GM12873 (cell line): ENCODE measurements around the gene GAPDHS.
A peak's percentile ranks its signal among the peaks of the same experiment; 100 is the strongest.

Experiments used
- TF ChIP-seq, protein P1 (sequence below): IDR thresholded peaks from 2 replicates; pipeline ENCODE4 v1.5.1; 2012; ENCODE audit warnings: low read depth, mild to moderate bottlenecking, moderate library complexity, low read length, control low read depth; ENCODE audit not compliant: insufficient read depth; ENCODE audit errors: missing control alignments

The GAPDHS gene

DNA sequence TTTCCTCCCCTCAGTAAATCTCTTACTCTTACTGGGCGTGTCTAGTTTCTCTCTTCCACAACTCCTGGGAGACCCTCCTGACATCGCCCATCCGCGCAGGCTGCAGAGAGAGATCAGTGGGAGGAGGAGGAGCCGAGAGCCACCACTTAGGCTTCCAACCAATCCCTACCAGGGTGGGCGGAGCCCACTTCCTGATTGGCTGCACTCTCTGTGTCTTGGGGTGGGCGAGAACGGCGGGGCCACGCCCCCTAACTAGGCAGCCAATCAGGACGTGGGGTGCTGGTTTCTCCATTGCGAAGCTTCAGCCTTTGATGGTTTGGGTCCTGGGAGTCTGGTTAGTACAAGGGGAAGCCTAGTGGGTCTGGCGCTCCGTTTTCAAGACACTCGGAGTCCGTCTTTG, 52.6 kb downstream of the GAPDHS start, which contains the start of gene PMIS2:
TSS of gene PMIS2 (plus strand) at position 326 of the 400 bp plus-strand sequence. CDS start 87 bp downstream, outside the sequence.
- TF ChIP-seq, protein P1, sequence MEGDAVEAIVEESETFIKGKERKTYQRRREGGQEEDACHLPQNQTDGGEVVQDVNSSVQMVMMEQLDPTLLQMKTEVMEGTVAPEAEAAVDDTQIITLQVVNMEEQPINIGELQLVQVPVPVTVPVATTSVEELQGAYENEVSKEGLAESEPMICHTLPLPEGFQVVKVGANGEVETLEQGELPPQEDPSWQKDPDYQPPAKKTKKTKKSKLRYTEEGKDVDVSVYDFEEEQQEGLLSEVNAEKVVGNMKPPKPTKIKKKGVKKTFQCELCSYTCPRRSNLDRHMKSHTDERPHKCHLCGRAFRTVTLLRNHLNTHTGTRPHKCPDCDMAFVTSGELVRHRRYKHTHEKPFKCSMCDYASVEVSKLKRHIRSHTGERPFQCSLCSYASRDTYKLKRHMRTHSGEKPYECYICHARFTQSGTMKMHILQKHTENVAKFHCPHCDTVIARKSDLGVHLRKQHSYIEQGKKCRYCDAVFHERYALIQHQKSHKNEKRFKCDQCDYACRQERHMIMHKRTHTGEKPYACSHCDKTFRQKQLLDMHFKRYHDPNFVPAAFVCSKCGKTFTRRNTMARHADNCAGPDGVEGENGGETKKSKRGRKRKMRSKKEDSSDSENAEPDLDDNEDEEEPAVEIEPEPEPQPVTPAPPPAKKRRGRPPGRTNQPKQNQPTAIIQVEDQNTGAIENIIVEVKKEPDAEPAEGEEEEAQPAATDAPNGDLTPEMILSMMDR = no peak

DNA sequence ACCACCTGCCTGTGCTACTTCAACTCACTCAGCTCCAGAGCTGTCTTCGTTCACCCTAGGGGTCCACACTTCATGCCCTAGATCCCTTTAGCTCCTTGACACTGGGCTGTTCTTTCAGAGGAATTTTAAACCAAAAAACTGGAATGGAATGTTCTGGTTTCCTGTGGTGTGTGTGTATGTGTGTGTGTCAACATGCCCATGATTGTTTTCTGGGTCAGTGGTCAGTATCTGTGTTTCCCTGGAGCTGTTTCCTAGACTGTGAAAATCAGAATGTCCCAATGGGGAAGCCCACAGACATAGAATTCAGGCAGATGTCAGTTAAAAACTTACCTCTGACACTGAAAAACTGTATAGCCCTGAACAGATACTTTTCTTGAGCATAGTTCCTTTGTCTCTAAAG, 54.1 kb downstream of the GAPDHS start:
- TF ChIP-seq, protein P1 = no peak

DNA sequence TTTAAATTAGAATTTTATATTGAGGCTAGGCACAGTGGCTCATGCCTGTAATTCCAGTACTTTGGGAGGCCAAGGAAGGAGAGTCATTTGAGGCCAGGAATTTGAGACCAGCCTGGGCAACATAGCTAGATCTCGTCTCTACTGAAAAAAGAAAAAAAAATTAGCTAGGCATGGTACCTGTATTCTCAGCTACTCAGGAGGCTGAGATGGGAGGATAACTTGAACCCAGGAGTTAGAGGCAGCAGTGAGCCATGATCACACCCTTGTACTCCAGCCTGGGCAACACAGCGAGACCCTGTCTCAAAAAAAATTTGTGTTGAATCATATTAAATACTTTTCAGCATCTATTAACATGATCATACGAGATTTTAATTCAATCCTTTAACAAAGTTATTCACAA, 57.6 kb downstream of the GAPDHS start:
- TF ChIP-seq, protein P1 = no peak

DNA sequence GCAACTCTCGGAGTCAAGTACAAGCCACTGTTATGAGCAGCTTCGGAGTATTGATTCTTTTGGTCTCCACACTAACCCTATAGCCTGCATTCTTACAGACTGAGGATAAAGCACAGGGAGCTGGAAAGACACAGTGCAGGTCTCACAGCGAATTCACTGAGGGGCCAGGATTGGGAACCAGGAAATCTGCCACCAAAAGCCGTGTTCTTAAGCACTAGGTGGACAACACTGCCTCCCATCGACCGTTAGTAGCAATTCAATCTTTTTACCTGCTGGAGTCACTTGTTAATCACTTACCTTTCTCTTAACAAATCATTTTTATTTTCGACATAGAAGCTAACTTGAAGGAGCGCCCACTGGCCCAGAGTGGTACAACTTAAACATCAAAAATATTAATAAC, 59.0 kb downstream of the GAPDHS start:
- TF ChIP-seq, protein P1 = peak; percentile 81
